Endometrium (tissue), 2 donors: ENCODE data around the gene COQ10B.

ENCODE experiments used
- FAIRE-seq: peaks from 2 replicates; lab custom pipeline; 2012; peaks lifted over from hg19 to GRCh38; lab: Jason Lieb, UNC
- donor health status: control.
- donor health status: control.

COQ10B gene

DNA sequence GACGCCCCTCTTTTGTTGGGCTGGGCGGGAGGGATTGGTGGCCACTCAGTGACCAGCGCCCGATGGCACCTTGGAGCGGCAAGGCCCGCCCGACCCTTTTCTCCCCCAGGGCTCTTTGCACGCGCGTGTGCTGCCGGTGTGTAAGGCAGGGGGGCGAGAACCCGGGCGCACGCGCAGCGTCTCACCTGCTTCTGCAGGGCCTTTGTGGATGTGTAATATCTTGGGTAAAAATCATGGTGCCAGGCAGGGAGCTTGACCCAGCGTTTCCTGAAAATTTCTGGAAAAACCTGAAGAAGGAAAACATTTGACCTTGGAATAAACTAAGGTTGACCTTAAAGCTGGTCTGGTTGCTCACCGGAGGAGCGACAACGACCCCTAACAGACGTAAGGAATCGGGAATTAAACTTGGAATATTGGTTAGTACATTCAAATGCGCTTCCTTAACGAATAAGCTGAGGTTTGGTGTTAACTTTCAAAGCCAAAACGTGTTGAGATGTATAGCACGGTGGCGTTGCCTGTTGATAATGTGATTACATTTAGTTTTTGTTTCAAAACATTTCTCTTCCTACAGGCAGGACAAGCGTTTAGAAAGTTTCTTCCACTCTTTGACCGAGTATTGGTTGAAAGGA is 47.3 kb downstream of the COQ10B start:
- no peak for FAIRE-seq

DNA sequence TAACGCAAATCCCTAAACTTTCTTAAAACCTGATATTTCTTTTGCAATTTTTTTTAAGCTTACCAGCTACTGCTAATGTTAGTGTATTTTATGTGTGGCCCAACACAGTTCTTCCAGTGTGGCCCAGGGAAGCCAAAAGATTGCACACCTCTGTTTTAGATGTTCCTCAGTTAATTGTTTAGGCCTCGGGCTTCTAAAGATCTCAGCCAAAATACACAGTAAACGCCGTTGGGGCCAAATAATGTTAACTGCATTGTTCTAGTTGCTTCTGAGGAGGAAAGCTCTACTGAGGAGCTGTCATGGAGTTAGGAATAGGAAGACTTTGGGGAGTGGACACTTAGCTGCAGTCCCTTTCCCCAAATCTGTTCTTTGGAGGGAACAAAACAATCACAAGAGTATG is 48.8 kb downstream of the COQ10B start:
- FAIRE-seq: no peak

DNA sequence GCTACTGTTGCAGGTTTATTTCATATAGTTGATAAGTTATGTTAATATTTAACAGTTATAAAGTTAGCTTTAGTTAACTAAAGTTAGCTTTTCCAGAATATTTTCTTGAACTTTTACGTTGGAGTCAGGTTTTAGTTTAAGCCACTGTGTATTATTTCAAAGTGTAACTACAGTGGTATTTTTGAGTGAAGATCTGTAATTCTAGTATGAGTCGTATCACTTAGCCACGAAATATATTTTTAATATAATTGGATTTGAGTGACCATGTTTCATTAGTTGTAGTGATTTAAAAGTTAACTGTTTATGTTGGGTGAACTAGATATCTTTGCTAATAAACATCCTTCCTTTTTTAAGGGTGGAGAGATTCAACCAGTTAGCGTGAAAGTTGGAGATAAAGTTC is 49.3 kb downstream of the COQ10B start:
- no peak for FAIRE-seq

DNA sequence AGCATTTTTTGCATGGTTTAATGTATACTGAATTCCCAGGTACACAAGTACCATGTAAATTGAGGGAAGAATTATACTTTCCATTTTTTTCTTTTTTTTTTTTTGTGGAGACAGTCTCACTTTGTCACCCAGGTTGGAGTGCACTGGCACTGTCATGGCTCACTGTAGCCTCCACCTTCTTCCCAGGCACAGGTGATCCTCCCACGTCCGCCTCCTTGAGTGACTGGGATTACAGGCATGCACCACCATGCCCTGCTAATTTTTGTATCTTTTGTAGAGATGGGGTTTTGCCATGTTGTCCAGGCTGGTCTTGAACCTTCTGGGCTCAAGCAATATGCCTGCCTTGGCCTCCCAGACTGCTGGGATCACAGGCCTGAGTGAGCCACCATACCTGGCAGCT is 50.6 kb downstream of the COQ10B start:
- no peak for FAIRE-seq

DNA sequence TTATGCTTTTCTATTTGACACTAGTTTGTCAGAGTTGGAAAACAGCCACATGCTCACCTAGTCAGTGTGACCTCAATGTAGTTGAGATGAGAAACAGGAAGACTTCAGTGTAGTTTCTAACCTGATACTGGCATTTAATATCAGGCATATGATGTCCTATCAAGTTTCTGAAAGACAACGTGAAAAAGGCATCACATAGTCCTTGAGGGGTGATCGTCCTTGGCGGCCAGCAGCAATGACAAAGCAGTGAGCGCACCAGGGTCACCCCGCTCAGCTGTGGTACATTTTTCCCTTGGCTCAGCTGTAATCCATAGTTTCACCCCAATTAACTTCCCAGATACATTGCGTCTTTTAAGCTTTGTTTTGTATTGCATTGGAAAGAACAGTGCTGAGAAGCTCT is 51.2 kb downstream of the COQ10B start:
- FAIRE-seq: no peak

DNA sequence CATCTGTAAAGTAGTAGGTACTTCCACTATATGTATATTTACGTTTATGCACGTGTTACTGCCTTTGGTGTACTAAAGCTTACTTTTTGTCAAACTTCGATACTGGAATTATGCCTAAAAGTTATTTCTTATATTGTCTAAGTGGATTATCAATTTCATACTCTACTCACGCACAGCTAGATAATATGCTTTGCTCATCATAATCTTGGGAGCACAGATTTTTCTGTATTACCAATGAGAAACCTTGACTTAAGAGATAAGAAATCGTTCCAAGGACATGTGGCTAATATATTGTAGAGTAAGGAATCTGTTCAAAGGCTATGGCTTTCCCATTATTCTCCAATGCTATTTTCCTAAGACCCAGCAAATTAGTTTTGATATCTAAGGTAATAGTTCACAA is 53.3 kb downstream of the COQ10B start:
- FAIRE-seq: no peak

DNA sequence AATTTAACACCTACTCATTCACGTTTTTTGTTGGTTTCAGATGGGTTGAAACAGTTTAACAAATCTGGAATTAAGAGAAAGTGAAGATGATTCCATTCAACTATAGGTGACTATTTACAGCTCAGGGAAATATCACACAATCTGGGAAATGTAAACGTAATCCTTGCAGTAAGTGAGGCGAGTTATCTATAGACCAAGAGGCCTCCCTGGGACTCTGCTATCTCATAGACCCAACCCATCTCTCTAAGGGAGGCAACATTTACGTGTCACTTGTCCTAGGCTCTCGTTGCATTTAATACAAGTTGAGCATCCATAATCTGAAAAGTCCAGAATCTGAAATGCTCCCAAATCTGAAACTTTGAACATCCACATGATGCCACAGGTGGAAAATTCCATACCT is 60.6 kb downstream of the COQ10B start:
- FAIRE-seq: no peak

DNA sequence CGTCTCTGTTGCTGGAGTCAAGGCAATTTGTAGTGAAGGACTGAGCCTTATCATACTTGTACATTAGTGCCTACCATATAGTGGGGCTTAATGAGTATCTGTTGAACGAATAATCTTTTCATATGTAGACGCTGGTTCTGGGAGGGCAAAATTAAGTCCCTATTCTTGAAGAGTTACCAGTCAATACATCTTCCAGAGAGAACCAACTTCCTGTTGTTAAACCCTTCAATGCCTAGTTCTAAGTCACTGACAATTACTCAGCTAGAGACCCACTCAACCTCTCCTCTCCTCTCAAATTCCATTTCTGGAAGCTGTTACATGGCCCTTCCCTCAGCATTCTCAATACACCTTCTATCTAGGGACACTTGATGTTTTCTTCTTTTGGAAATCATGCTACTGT is 61.4 kb downstream of the COQ10B start:
- no peak for FAIRE-seq

DNA sequence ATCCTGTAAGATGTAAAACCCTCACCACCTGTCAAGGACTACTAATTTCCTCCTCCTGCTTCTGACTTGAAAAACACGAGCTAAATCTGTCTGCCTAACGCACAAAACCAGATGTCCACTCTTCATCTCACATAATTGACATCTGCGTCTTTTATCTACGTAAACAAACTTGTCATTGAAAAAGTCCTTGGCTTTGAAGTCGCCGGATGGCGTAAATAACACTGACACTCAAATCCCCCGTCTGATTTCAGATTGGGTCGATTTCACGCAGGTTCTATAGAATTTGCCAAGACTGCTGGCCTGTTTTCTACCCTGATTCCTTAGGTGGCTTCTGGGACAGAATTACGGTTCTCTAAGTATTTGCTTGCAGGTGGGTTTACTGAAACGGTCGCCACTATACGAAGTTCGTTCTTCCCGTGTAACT is 62.0 kb downstream of the COQ10B start:
- FAIRE-seq: no peak

DNA sequence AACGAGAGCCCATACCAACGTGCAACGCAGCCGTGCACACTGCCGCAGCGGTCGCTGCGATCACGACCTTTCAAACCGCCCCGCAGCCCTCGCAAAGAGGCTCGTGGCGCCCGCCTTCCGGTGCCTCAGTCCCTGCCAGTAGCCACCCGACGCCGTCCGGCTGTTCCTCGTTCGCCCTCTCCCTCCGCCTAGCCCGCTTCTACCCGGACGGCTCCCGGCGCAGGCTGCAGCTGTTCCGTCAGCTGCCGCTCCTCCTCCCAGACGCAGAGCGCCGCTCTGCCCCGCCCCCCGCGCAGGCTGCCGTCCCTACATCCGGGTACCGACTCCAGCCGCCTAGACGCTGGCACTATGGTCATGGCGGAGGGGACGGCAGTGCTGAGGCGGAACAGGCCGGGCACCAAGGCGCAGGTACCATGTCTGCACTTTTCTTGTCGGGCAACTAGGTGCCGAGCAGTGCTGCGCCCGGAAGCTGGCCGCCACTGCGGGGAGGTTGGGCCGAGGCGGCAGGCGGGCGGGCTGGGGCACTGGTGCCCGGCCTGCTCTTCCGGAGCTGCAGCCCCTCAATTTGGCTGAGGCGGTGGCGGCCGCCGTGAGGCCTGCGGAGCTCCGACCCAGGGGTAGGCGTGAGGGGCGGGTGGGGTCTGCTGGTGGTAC is 62.5 kb downstream of the COQ10B start, which contains the start of gene MOB4:
Gene MOB4, plus strand, starts transcription at position 328 of the 654 bp plus-strand sequence. Its CDS starts 21 bp downstream, at position 349.
- FAIRE-seq: peak; percentile 78

DNA sequence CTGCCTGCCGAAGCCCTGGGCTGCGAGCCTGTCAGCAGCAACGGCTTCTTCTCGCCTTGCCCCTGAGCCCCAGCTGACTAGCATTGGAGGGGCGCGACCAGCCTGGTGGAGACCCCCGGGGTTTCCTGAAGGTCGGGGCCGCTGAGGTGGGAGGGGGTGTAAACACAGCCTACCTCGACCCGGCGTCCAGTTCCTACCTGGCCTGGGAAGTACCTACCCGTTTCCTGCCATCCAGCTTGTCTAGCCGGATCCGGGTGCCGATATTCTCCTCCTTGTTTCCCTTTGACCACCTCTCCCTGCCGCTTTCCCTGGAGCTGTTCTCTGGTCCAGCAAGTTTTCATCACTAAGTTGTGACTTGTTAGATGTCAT is 63.0 kb downstream of the COQ10B start:
- no peak for FAIRE-seq

DNA sequence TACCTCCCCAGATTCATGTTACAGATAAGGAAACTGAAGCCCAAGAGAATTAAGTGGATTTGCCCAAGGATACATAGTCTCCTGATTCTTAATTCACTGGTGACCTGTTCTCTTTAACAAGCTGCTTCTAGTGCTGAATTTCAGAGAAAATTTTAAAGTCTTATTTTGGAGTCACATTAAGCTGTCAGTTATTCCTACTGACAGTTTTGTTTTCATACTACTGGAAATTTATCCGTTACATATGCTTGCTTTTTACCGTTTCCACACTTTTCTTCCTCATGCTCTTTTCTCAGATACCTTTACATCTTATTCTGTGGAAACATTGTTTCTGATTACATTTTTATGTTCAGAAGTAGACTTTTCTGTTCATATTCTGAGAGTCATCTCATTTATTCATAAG is 63.8 kb downstream of the COQ10B start:
- no peak for FAIRE-seq
